Mesothelial cell of epicardium (in vitro differentiated cells): ENCODE measurements around the gene ATP5ME. TPM values are rescaled to one million over a fixed set of nuclear protein-coding genes. Genes with fewer than 3 reads are reported as not detected.

Experiments used
- DNase-seq, 2 experiments: peaks; one replicate each; pipeline ENCODE4 v3.0.0; 2021; ENCODE audit warnings: low spot score in 2 of 2; ENCODE audit not compliant: unreplicated experiment in 2 of 2
- H3K27ac Mint-ChIP-seq: 2 replicates; pipeline ENCODE4 v1.8.0; 2021; ENCODE audit warnings: mixed read lengths
- H3K27me3 Mint-ChIP-seq: 2 replicates; pipeline ENCODE4 v1.8.0; 2021; ENCODE audit warnings: low read depth, mixed read lengths
- H3K36me3 Mint-ChIP-seq: 2 replicates; pipeline ENCODE4 v1.8.0; 2021; ENCODE audit warnings: mixed read lengths
- H3K4me1 Mint-ChIP-seq: 2 replicates; pipeline ENCODE4 v1.8.0; 2021; ENCODE audit warnings: mixed read lengths
- H3K4me3 Mint-ChIP-seq: 2 replicates; pipeline ENCODE4 v1.8.0; 2021; ENCODE audit warnings: mild to moderate bottlenecking, moderate library complexity, mixed read lengths
- H3K9me3 Mint-ChIP-seq: 2 replicates; pipeline ENCODE4 v1.8.0; 2021; ENCODE audit warnings: mixed read lengths
- CTCF ChIP-seq: fragments of 200-600 bp; sonication (generic); IDR thresholded peaks from one replicate; pipeline ENCODE4 v1.5.0; 2021; ENCODE audit warnings: antibody characterized with exemption; ENCODE audit not compliant: unreplicated experiment
- total RNA-seq: library from RNA; stranded (reverse); gene quantifications from 3 replicates; pipeline ENCODE4 v1.2.1, GENCODE V29; 2021

The ATP5ME gene
- total RNA-seq, 1 donor from 2014 or later, result 212 TPM

GRCh38 chr4:680091-680490 lies 6.0 kb upstream of the ATP5ME start:
- Mint-ChIP-seq H3K27ac (no peak overlapping the region), H3K4me1 (peaks cover 12% of the 10 kb centered on the region), H3K9me3 (no peaks in the 10 kb centered on the region), H3K27me3 (no peaks in the 10 kb centered on the region), H3K36me3 (no peaks in the 10 kb centered on the region), H3K4me3 (peak overlapping the region; percentile 37)
- DNase-seq, result no peak
- TF ChIP-seq CTCF, result no peak

- peaks cover 12% of the 10 kb centered on the region for H3K4me1 Mint-ChIP-seq
- peak overlapping the region; percentile 38 for H3K4me3 Mint-ChIP-seq
- H3K27ac Mint-ChIP-seq, result no peak overlapping the region
- H3K9me3 Mint-ChIP-seq, result no peaks in the 10 kb centered on the region
- no peak for TF ChIP-seq CTCF
- no peaks in the 10 kb centered on the region for H3K36me3 Mint-ChIP-seq
- H3K27me3 Mint-ChIP-seq, result no peaks in the 10 kb centered on the region
- no peak for DNase-seq
These were observed 5.6 kb upstream of the ATP5ME start for GRCh38 chr4:679629-680028.

- Mint-ChIP-seq H3K27ac (no peak overlapping the region), H3K27me3 (no peaks in the 10 kb centered on the region), H3K4me1 (peaks cover 12% of the 10 kb centered on the region), H3K9me3 (no peaks in the 10 kb centered on the region), H3K36me3 (no peaks in the 10 kb centered on the region), H3K4me3 (no peak overlapping the region)
- no peak for DNase-seq
- no peak for TF ChIP-seq CTCF
These were observed 5.0 kb upstream of the ATP5ME start for GRCh38 chr4:679104-679481.

GRCh38 chr4:678331-679103 lies 4.4 kb upstream of the ATP5ME start:
- no peak for TF ChIP-seq CTCF
- Mint-ChIP-seq H3K4me1 (peaks cover 11% of the 10 kb centered on the region), H3K4me3 (no peak overlapping the region), H3K27me3 (no peaks in the 10 kb centered on the region), H3K27ac (no peak overlapping the region), H3K9me3 (no peaks in the 10 kb centered on the region), H3K36me3 (no peaks in the 10 kb centered on the region)
- no peak for DNase-seq

- DNase-seq, result no peak
- H3K27me3 Mint-ChIP-seq, result no peaks in the 10 kb centered on the region
- no peak for TF ChIP-seq CTCF
- no peak overlapping the region for H3K27ac Mint-ChIP-seq
- peaks cover 17% of the 10 kb centered on the region for H3K4me1 Mint-ChIP-seq
- H3K9me3 Mint-ChIP-seq, result no peaks in the 10 kb centered on the region
- no peak overlapping the region for H3K4me3 Mint-ChIP-seq
- peaks cover 5% of the 10 kb centered on the region for H3K36me3 Mint-ChIP-seq
These were observed 3.6 kb upstream of the ATP5ME start for GRCh38 chr4:677431-678293.
